HepG2 (cell line): ENCODE measurements around the gene LMTK2. TPM values are rescaled to one million over a fixed set of nuclear protein-coding genes. Genes with fewer than 3 reads are reported as not detected.

Experiments
- ATF6 ChIP-seq: sonication (generic); formaldehyde crosslinking; conservative IDR thresholded peaks from 2 replicates; pipeline ENCODE4 v1.4.0; 2020; ENCODE audit warnings: missing genetic modification reagents
- HIC2 ChIP-seq: sonication (generic); formaldehyde crosslinking; IDR thresholded peaks from 2 replicates; pipeline ENCODE4 v1.9.0; 2022; ENCODE audit warnings: low read depth, missing genetic modification reagents
- HNF1A ChIP-seq, 2 experiments: sonication (generic) in 1 of 2; formaldehyde crosslinking in 1 of 2; IDR thresholded peaks; 2 replicates each; pipeline versions ENCODE4 v1.4.0 to v1.6.1; 2016 to 2020; ENCODE audit warnings: borderline replicate concordance in 1 of 2, low read depth in 1 of 2, mild to moderate bottlenecking in 1 of 2, missing genetic modification reagents in 1 of 2
- MEF2D ChIP-seq: sonication (generic); formaldehyde crosslinking; IDR thresholded peaks from 2 replicates; pipeline ENCODE4 v1.5.1; 2020; ENCODE audit warnings: mild to moderate bottlenecking, missing genetic modification reagents
- NCOA5 ChIP-seq: sonication (generic); formaldehyde crosslinking; IDR thresholded peaks from 2 replicates; pipeline ENCODE4 v1.4.0; 2020; ENCODE audit warnings: missing genetic modification reagents
- POLR2A ChIP-seq, 2 experiments: IDR thresholded peaks; 2 replicates each; pipeline ENCODE4 v1.6.1; 2011; ENCODE audit warnings: low read depth in 2 of 2, low read length in 2 of 2, mild to moderate bottlenecking in 1 of 2, moderate library complexity in 1 of 2; ENCODE audit not compliant: insufficient read depth in 1 of 2
- RAD21 ChIP-seq: fragments of 450-650 bp; formaldehyde crosslinking; IDR thresholded peaks from 2 replicates; pipeline ENCODE4 v1.5.0; 2020; ENCODE audit warnings: mild to moderate bottlenecking
- TEAD3 ChIP-seq: optimal IDR thresholded peaks from 2 replicates; pipeline ENCODE3; 2016; ENCODE audit warnings: borderline replicate concordance
- TOE1 ChIP-seq: sonication (generic); formaldehyde crosslinking; IDR thresholded peaks from 2 replicates; pipeline ENCODE4 v1.4.0; 2020; ENCODE audit warnings: mild to moderate bottlenecking, missing genetic modification reagents
- ZBTB10 ChIP-seq: sonication (generic); formaldehyde crosslinking; IDR thresholded peaks from 2 replicates; pipeline ENCODE4 v1.4.0; 2020; ENCODE audit warnings: missing genetic modification reagents, borderline replicate concordance
- ZBTB33 ChIP-seq: sonication (generic); formaldehyde crosslinking; IDR thresholded peaks from 2 replicates; pipeline ENCODE4 v1.4.0; 2020; ENCODE audit warnings: missing genetic modification reagents
- ZBTB42 ChIP-seq: sonication (generic); formaldehyde crosslinking; IDR thresholded peaks from 2 replicates; pipeline ENCODE4 v1.5.0; 2020; ENCODE audit warnings: mild to moderate bottlenecking, missing genetic modification reagents
- ZNF24 ChIP-seq: fragments of 450-650 bp; IDR thresholded peaks from 2 replicates; pipeline ENCODE4 v1.6.1; 2017; ENCODE audit warnings: antibody characterized with exemption, mild to moderate bottlenecking
- ZNF256 ChIP-seq: sonication (generic); formaldehyde crosslinking; conservative IDR thresholded peaks from 2 replicates; pipeline ENCODE4 v1.4.0; 2020; ENCODE audit warnings: missing genetic modification reagents
- ZNF33B ChIP-seq: sonication (generic); formaldehyde crosslinking; IDR thresholded peaks from 2 replicates; pipeline ENCODE4 v1.5.1; 2020; ENCODE audit warnings: mild to moderate bottlenecking, missing genetic modification reagents
- ZNF510 ChIP-seq: sonication (generic); formaldehyde crosslinking; IDR thresholded peaks from 2 replicates; pipeline ENCODE4 v1.4.0; 2020; ENCODE audit warnings: low read depth, mild to moderate bottlenecking, missing genetic modification reagents
- polyA plus RNA-seq, 8 experiments: library from polyadenylated mRNA; depleted of rRNA in 3 of 8; stranded (reverse) in 7 of 8; unstranded in 1 of 8; fragments of >200 nt; fragmentation: Illumina TruSeq in 4 of 8; extraction: Trizol in 4 of 8; gene quantifications; 2 replicates each; pipeline versions ENCODE4 v1.2.1 to v1.2.3, GENCODE V29; 2011 to 2016; ENCODE audit warnings: low read depth in 4 of 8, missing spikeins in 1 of 8, mixed read lengths in 1 of 8; ENCODE audit not compliant: insufficient read depth in 1 of 8
- total RNA-seq, 5 experiments: library from RNA; depleted of rRNA; stranded (reverse); fragments of >200 nt; fragmentation: Illumina TruSeq; extraction: Trizol; gene quantifications; 2 replicates each; pipeline ENCODE4 v1.2.3, GENCODE V29; 2016; ENCODE audit warnings: low read depth in 1 of 5

LMTK2 gene
- total and polyA plus RNA-seq, 2 of the 13 experiments (the other 11 are each of a cell fraction or from before 2014, with no cell fraction given), result 9.5 to 11.7 TPM

GRCh38 chr7:98165827-98166667 lies 59.4 kb downstream of the LMTK2 start (continued):
- TF ChIP-seq ATF6 (CRISPR knock-in tag) (no peak), RAD21 (peak; percentile 60), ZNF256 (CRISPR knock-in tag) (no peak), ZNF510 (CRISPR knock-in tag) (no peak), ZNF33B (no peak), HIC2 (CRISPR knock-in tag) (no peak), ZBTB42 (CRISPR knock-in tag) (no peak), MEF2D (CRISPR knock-in tag) (no peak), ZNF24 (no peak), ZBTB10 (CRISPR knock-in tag) (no peak), TOE1 (no peak), HNF1A (IDR thresholded peaks at IDR 0.05; ENCODE audit: low read depth) (no peak), HNF1A (CRISPR knock-in tag; IDR thresholded peaks at IDR 0.05; ENCODE audit: borderline replicate concordance) (no peak), POLR2A (IDR thresholded peaks at IDR 0.05; ENCODE audit: insufficient read depth in 1 of 2, low read depth in 2 of 2, low read length in 2 of 2) (no peak), NCOA5 (CRISPR knock-in tag) (no peak), TEAD3 (no peak), ZBTB33 (CRISPR knock-in tag) (peak; percentile 46; the same call in 1 of the 2 replicates)
